GM18505 (cell line): Measurements from ENCODE around the gene ZBED4.

Experiments
- ATAC-seq: cut with Tn5 transposase; IDR thresholded peaks from one replicate; pipeline ENCODE4 v1.9.1; 2021; ENCODE audit not compliant: unreplicated experiment
- POLR2A ChIP-seq: IDR thresholded peaks from 4 replicates; pipeline ENCODE4 v1.6.1; 2011; ENCODE audit warnings: borderline replicate concordance; ENCODE audit not compliant: insufficient read depth, insufficient read length; ENCODE audit errors: extremely low read depth

ZBED4 gene

DNA sequence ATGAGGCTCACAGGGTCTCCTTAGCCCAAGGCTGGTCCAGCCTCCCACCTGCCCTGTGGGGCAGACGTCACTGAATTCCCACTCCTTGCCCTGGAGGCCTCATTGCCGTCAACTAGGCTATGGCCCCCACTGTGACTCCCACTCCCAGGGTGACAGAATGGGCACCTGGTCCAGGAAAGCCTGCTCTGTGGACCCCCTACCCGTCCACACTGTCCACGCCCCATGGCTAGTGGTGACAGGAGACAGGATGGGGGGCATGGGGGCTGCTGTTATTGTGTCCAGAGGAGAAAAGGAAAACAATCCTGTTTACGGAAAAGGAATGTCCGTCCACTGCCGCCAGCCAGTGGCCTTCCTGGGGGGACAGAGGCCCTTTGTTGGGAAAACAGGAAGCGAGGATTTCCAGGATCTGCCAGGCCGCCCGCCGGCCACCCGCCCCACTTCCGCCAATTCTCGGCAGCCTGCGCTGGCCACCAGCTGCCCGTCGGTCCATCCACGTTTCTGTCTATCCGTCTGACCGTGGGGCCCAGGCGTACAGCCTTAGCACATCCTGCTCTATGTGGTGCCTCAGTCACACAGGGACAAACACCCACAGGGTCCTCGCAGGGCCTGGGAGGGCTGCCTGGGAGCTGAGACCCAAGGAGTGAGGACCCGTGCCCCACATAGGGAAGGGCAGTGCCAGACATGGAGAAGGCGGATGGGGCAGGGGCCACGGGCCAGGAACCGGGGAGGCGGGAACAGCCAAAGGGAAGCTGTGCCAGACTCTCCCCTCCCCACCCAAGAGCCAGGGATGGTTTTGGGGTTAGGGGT is 84.3 kb downstream of the ZBED4 start:
- no peak for TF ChIP-seq POLR2A

DNA sequence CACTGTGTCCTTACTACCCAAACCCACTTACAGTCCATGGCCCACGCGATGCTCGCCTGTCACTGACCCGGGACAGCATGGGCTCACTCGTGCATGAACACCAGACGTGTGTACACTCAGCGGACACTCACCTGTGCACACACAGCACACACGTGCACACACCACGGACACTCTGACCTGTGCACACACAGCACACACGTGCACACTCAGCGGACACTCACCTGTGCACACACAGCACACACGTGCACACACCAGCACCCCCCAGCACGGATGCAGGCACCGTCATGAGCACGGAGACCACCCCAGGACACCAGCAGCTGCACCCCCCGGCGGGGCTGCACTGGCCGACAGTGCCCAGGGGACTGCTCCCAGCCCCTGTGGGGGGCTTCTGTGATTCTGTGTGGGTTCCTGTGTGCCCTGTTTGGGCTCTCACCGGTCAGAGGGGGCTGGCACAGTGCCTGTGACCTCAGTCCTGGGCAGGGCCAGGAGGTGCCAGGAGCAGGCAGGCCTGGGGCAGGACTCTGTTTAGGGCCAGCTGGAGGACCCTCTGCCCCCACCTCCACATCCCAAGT is 85.0 kb downstream of the ZBED4 start:
- ATAC-seq = no peak
- no peak for TF ChIP-seq POLR2A

More for the DNA sequence above, 84.3 kb downstream of the ZBED4 start:
- no peak for ATAC-seq
